GM21737 (cell line): ENCODE results near the gene CCL25.
"Not testable (repeated sequence)": the region's sequence is repeated elsewhere in the genome, so short reads cannot be mapped to it uniquely, and the experiment has no call there.

Experiments used
- ATAC-seq: cut with Tn5 transposase; IDR thresholded peaks from one replicate; pipeline ENCODE4 v1.9.1; 2021; ENCODE audit warnings: mild to moderate bottlenecking, moderate library complexity; ENCODE audit not compliant: unreplicated experiment

CCL25 gene

DNA sequence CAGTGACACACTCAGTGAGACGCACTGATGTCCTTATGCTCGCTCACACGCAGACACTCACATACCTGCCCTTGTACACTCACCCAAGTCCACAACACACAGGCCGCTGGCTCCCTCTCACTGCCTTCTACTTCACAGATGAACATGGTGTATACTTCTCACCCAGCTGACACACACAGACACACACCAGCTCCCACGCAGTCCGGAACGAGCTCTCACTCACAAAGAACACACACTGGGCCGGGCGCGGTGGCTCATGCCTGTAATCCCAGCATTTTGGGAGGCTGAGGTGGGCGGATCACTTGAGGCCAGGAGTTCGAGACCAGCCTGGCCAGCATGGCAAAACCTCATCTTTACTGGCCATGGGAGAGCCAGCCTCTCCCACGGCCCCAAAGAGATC is 31.6 kb downstream of the CCL25 start:
- ATAC-seq, result no peak

- no peak for ATAC-seq
Observed at GRCh38 chr19:8085598-8086408, 33.2 kb downstream of the CCL25 start.

DNA sequence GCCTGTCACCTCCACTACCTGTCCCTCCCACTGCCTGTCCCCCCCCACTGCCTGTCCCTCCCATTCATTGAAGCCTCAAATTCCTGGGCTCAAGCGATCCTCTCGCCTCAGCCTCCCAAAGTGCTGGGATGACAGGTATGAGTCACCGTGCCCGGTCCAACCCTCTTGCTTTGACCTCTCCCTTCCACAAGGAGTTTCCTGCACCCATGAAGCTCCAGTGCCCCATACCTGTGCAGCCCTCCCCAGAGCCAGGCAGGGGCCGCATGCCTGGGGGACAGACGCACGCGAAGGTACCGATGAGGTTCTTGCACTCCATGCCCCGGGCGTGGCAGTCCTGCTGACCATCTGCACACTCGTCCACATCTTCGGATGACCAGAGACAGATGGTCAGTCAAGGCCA is 34.3 kb downstream of the CCL25 start:
- no peak for ATAC-seq

- ATAC-seq, result no peak
Observed at GRCh38 chr19:8087876-8088275, 35.3 kb downstream of the CCL25 start.

- ATAC-seq, result no peak
Observed at GRCh38 chr19:8088752-8089663, 36.4 kb downstream of the CCL25 start.

GRCh38 chr19:8089664-8090601 is 37.4 kb downstream of the CCL25 start:
- ATAC-seq, result no peak

- ATAC-seq, result no peak
Observed at GRCh38 chr19:8090950-8091349, 38.4 kb downstream of the CCL25 start.

GRCh38 chr19:8093740-8094139 is 41.2 kb downstream of the CCL25 start:
- ATAC-seq, result no peak

DNA sequence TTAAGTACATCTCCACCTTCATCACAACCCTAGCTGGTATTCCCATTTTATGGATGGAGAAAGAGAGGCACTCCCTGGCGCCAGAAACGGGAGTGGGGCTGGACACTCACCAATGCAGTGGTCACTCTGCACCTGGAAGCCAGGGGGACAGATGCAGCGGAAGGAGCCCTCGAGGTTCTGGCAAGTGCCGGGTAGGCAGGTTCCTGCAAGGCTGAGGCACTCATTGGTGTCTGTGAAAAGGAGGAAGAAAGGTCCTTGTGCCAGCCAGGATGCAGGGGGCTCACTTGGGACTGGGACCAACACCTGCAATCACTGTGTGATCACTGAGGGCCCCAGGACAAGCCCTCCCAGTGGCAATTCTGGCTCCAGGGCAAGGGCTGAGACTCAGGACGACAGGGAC is 41.8 kb downstream of the CCL25 start:
- no peak for ATAC-seq

GRCh38 chr19:8095354-8095886 is 42.9 kb downstream of the CCL25 start:
- ATAC-seq, result no peak

DNA sequence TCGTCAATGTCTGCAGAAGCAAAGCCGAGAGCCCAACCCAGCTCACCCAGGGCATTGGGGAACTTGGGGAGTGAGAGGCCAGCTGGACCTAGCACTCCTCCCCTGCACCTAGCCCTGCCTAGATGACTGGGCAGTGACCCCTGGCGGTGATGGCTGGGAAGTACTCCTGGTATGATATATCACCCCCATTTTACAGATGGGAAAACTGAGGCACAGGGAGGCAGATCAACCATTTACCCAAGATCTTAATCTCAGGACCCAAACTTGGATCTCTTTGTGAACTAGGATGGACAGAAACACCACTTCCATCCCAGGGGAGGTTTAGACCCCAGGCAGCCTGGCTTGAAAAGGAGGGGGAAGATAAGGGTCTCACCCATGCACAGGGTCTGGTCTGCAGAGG is 43.5 kb downstream of the CCL25 start:
- no peak for ATAC-seq

DNA sequence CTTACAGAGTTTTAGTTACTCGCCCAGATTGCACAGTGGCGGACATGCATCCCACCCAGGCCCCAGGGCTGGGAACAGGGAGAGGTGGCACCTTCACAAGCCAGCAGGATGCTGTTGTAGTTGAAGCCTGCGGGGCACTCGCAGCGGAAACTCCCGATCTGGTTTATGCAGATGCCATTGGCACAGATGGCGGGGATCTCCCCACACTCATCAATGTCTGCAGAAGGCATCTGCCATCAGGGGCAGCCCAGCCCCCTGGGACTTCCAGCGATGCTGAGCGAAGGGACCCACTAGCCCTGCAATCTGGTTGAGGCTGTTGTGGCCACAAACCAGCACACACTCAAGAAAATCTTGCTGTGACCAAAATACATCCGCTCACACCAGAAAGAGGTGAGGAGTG is 44.6 kb downstream of the CCL25 start:
- no peak for ATAC-seq

- ATAC-seq, result no peak
Observed at GRCh38 chr19:8097681-8098567, 45.4 kb downstream of the CCL25 start.

DNA sequence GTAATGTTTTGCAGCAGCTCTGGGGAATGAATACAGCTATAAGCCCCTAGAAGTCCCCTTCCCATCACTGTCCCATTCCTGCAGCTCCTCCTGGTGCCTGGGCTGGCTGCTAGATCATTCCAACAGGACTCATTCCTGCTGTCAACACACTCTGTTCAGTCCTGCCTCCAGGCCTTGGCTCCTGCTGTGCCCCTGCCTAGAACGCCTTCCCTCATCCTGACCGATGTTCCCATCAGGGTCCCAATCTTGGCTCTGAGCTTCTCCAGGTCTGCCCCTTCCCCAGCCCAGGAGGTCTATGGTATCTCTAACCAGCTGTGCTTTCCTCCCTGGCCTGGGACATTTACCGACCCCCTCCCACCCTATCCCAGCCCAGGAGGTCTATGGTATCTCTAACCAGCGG is 48.8 kb downstream of the CCL25 start:
- no peak for ATAC-seq

GRCh38 chr19:8101910-8102309 is 49.4 kb downstream of the CCL25 start:
- ATAC-seq, result not testable (repeated sequence)

GRCh38 chr19:8105471-8105870 is 52.9 kb downstream of the CCL25 start:
- ATAC-seq, result no peak

DNA sequence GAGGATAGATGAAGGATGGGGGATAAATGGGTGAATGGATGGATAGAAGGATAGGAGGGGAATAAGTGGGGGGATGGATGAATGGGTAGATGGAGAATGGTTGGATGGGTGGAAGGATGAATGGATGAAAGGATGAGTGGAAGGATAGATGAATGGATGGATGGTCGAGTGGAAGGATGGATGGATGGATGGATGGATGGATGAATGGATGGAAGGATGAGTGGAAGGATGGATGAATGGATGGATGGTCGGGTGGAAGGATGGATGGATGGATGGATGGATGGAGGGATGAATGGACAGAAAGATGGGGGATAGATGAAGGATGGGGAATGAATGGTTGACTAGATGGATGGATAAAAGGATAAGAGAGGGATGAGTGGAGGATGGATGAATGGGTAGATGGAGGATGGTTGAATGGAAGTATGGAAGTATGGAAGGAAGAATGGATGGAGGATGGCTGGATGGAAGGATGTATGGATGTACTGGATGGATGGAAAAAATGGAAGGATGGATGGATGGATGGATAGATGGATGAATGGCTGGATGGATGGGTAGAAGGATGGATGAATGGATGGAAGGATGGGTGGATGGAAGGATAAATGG is 54.8 kb downstream of the CCL25 start:
- no peak for ATAC-seq

GRCh38 chr19:8108560-8109445 is 56.2 kb downstream of the CCL25 start:
- ATAC-seq, result no peak
